Thyroid gland (tissue), 4 donors: Measurements from ENCODE around the gene OR51E1. TPM values are rescaled to one million over a fixed set of nuclear protein-coding genes. Genes with fewer than 3 reads are reported as not detected.

Experiments used
- DNase-seq, 2 donors: peaks; one replicate each; pipeline ENCODE4 v3.0.0-alpha.2; 2019
- H3K27ac ChIP-seq, 3 donors: fragments of 200-600 bp; sonication (generic); 1 replicate in 2 of 3; 2 replicates in 1 of 3; pipeline ENCODE4 v1.5.1; 2016 to 2019; ENCODE audit warnings: mild to moderate bottlenecking in 1 of 3, moderate library complexity in 1 of 3
- H3K27me3 ChIP-seq: fragments of 200-600 bp; sonication (generic); one replicate; pipeline ENCODE4 v1.5.1; 2019
- H3K36me3 ChIP-seq, 2 donors: fragments of 200-600 bp; sonication (generic); one replicate each; pipeline ENCODE4 v1.5.1; 2016 to 2019
- H3K4me1 ChIP-seq, 2 donors: fragments of 200-600 bp; sonication (generic); one replicate each; pipeline ENCODE4 v1.5.1; 2017 to 2019
- H3K4me3 ChIP-seq, 3 donors: fragments of 200-600 bp; sonication (generic); replicated peaks in 1 of 3; 1 replicate in 2 of 3; 2 replicates in 1 of 3; pipeline ENCODE4 v1.5.1; 2016; ENCODE audit warnings: mild to moderate bottlenecking in 1 of 3
- H3K9me3 ChIP-seq: fragments of 200-600 bp; sonication (generic); one replicate; pipeline ENCODE4 v1.5.1; 2017
- CTCF ChIP-seq, 6 experiments: fragments of 200-600 bp in 3 of 6; fragments of 450-650 bp in 3 of 6; sonication (generic) in 3 of 6; IDR thresholded peaks; one replicate each; pipeline ENCODE4 v1.5.1; 2016 to 2019; ENCODE audit warnings: antibody characterized with exemption in 6 of 6, mild to moderate bottlenecking in 2 of 6, inconsistent platforms in 1 of 6, moderate library complexity in 1 of 6
- POLR2A ChIP-seq, 2 donors: fragments of 450-650 bp; IDR thresholded peaks; one replicate each; pipeline ENCODE4 v1.6.1; 2017; ENCODE audit warnings: antibody characterized with exemption in 2 of 2, mild to moderate bottlenecking in 2 of 2, moderate library complexity in 1 of 2
- WGBS, 2 donors: methylation state at CpG; one replicate each; pipeline ENCODE4 v1.1.5; 2017; 5-methylcytosine and 5-hydroxymethylcytosine counted together
- intact Hi-C: fragments of 100-400 bp; cut with DNase I; formaldehyde crosslinking; loops from one replicate; pipeline ENCODE4 v1.15.1; 2023
- total RNA-seq, 4 donors: library from RNA; depleted of rRNA; stranded (reverse); fragments of >200 nt; gene quantifications; one replicate each; pipeline ENCODE4 v1.2.3, GENCODE V29; 2016

OR51E1 gene
- total RNA-seq, 4 donors from 2014 or later = 0.21 to 0.54 (median 0.22) TPM; not detected in 1

GRCh38 chr11:4699697-4700435 lies 56.1 kb downstream of the OR51E1 start:
- Histone ChIP-seq H3K36me3 (no peaks in the 10 kb centered on the region), H3K27me3 (no peaks in the 10 kb centered on the region), H3K4me1 (peaks cover 0 to 4% of the 10 kb centered on the region in 2 donors), H3K27ac (no peak overlapping the region), H3K9me3 (no peaks in the 10 kb centered on the region), H3K4me3 (no peak overlapping the region)
- no peak for TF ChIP-seq POLR2A (IDR thresholded peaks at IDR 0.05)
- no peak for DNase-seq
- intact Hi-C loops = no loop called here
- WGBS, 2 donors = 92 to 93% methylated on average over 3 of the region's 3 CpGs

GRCh38 chr11:4700436-4700820 lies 56.6 kb downstream of the OR51E1 start:
- intact Hi-C loops = no loop called here
- 87 to 90% methylated on average over 1 of the region's 1 CpG for WGBS, 2 donors
- Histone ChIP-seq H3K27ac (no peak overlapping the region), H3K36me3 (no peaks in the 10 kb centered on the region), H3K27me3 (no peaks in the 10 kb centered on the region), H3K9me3 (no peaks in the 10 kb centered on the region), H3K4me3 (no peak overlapping the region), H3K4me1 (peaks cover 0 to 4% of the 10 kb centered on the region in 2 donors)
- DNase-seq = no peak
- no peak for TF ChIP-seq CTCF (IDR thresholded peaks at IDR 0.05)
- TF ChIP-seq POLR2A (IDR thresholded peaks at IDR 0.05) = no peak

- Histone ChIP-seq H3K27ac (no peak within 1 kb of the TSS), H3K27me3 (no peaks in the 10 kb centered on the region), H3K4me3 (no peak within 1 kb of the TSS), H3K4me1 (peaks cover 0 to 4% of the 10 kb centered on the region in 2 donors), H3K9me3 (no peaks in the 10 kb centered on the region), H3K36me3 (no peaks in the 10 kb centered on the region)
- WGBS, 2 donors = 40 to 44% methylated on average over 5 of the region's 5 CpGs
- intact Hi-C loops = no loop called here
- no peak for DNase-seq
- no peak for TF ChIP-seq POLR2A (IDR thresholded peaks at IDR 0.05)
- no peak for TF ChIP-seq CTCF (IDR thresholded peaks at IDR 0.05)
These were observed 60.4 kb downstream of the OR51E1 start, which contains the start of gene MMP26 for GRCh38 chr11:4704054-4704789. Gene MMP26, plus strand, starts transcription at chr11:4704784.

- H3K27me3 ChIP-seq = no peaks in the 10 kb centered on the region
- H3K9me3 ChIP-seq = no peaks in the 10 kb centered on the region
- H3K36me3 ChIP-seq = no peaks in the 10 kb centered on the region
- TF ChIP-seq POLR2A (IDR thresholded peaks at IDR 0.05) = no peak
- no peak for TF ChIP-seq CTCF (IDR thresholded peaks at IDR 0.05)
- no peak for DNase-seq
- WGBS, 2 donors = 80 to 83% methylated on average over 8 of the region's 8 CpGs
- no peak overlapping the region for H3K27ac ChIP-seq
- intact Hi-C loops = no loop called here
- H3K4me3 ChIP-seq = no peak overlapping the region
- H3K4me1 ChIP-seq = peaks cover 0 to 4% of the 10 kb centered on the region in 2 donors
These were observed 61.1 kb downstream of the OR51E1 start for GRCh38 chr11:4704790-4705334.

Other genes starting within 250 kb of the OR51E1 start
- gene OR52K2, start 194.7 kb upstream of the OR51E1 start, total RNA-seq = not detected
- gene OR52K1, start 161.3 kb upstream of the OR51E1 start, total RNA-seq = not detected
- gene OR52M1, start 98.8 kb upstream of the OR51E1 start, total RNA-seq = not detected
- gene OR52I2, start 62.2 kb upstream of the OR51E1 start, total RNA-seq = not detected
- not detected for gene OR52I1, start 49.9 kb upstream of the OR51E1 start, total RNA-seq
- 10 to 100 TPM; 26.4 to 40.2 (median 36.2) TPM for gene TRIM68, start 35.8 kb upstream of the OR51E1 start, total RNA-seq
- gene OR51D1, start 6.5 kb upstream of the OR51E1 start, total RNA-seq = not detected
- gene OR51E2, start 53.9 kb downstream of the OR51E1 start, total RNA-seq = not detected
- not detected for gene MMP26, start 60.8 kb downstream of the OR51E1 start, total RNA-seq
- gene OR51F1, start 126.0 kb downstream of the OR51E1 start, total RNA-seq = not detected
- gene OR52R1, start 160.4 kb downstream of the OR51E1 start, total RNA-seq = not detected
- gene OR51F2, start 177.3 kb downstream of the OR51E1 start, total RNA-seq = not detected
- gene OR51S1, start 205.2 kb downstream of the OR51E1 start, total RNA-seq = under 1 TPM in 1 of 4 donors, not detected in 3; 0.27 TPM
- gene OR51T1, start 237.9 kb downstream of the OR51E1 start, total RNA-seq = not detected